Progenitor cell of endocrine pancreas (in vitro differentiated cells): ENCODE data around the gene IL1F10. TPM values are rescaled to one million over a fixed set of nuclear protein-coding genes. Genes with fewer than 3 reads are reported as not detected.

ENCODE experiments used
- DNase-seq: peaks from one replicate; pipeline ENCODE4 v3.0.0; 2021; ENCODE audit warnings: low spot score; ENCODE audit not compliant: unreplicated experiment
- H3K27ac Mint-ChIP-seq: 2 replicates; pipeline ENCODE4 v1.8.0; 2021; ENCODE audit warnings: mild to moderate bottlenecking, moderate library complexity, mixed read lengths
- H3K27me3 Mint-ChIP-seq: 2 replicates; pipeline ENCODE4 v1.8.0; 2021; ENCODE audit warnings: mixed read lengths
- H3K36me3 Mint-ChIP-seq: 2 replicates; pipeline ENCODE4 v1.8.0; 2022; ENCODE audit warnings: mixed read lengths; ENCODE audit not compliant: insufficient read depth
- H3K4me1 Mint-ChIP-seq: 2 replicates; pipeline ENCODE4 v1.8.0; 2021; ENCODE audit warnings: low read depth, mixed read lengths
- H3K4me3 Mint-ChIP-seq: 2 replicates; pipeline ENCODE4 v1.8.0; 2021; ENCODE audit warnings: low read depth, mild to moderate bottlenecking, moderate library complexity, mixed read lengths
- H3K9me3 Mint-ChIP-seq: 2 replicates; pipeline ENCODE4 v1.8.0; 2021; ENCODE audit warnings: low read depth, mixed read lengths
- total RNA-seq: library from RNA; stranded (reverse); gene quantifications from 2 replicates; pipeline ENCODE4 v1.2.1, GENCODE V29; 2021
- TF ChIP-seq, protein P1 (sequence below): fragments of 200-600 bp; sonication (generic); IDR thresholded peaks from one replicate; pipeline ENCODE4 v1.5.0; 2021; ENCODE audit warnings: antibody characterized with exemption, mild to moderate bottlenecking; ENCODE audit not compliant: unreplicated experiment

Gene IL1F10
- total RNA-seq, 1 donor from 2014 or later = not detected

DNA sequence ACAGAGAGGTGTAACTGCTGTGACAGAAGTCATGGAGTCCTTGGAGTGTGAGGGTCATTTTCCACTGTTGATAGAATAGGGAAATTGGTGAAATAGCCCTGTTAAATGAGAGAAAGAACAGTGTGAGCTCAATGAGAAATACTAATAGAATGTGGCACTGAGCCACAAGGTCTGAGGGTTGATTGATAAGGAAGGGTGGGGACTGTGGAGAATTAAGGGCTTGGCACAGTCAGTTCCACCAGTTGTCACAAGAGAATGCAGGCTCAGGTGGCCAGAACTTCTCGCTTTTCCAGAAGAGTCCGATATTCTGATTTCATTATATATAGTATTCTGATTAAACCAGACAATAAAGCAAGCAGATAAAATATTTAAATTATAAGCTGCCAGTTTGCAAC, 50.5 kb downstream of the IL1F10 start:
- Mint-ChIP-seq H3K36me3 (no peaks in the 10 kb centered on the region), H3K9me3 (no peaks in the 10 kb centered on the region), H3K4me3 (no peak overlapping the region), H3K4me1 (no peaks in the 10 kb centered on the region), H3K27ac (no peak overlapping the region), H3K27me3 (peaks cover 23% of the 10 kb centered on the region)
- no peak for DNase-seq
- TF ChIP-seq, protein P1, sequence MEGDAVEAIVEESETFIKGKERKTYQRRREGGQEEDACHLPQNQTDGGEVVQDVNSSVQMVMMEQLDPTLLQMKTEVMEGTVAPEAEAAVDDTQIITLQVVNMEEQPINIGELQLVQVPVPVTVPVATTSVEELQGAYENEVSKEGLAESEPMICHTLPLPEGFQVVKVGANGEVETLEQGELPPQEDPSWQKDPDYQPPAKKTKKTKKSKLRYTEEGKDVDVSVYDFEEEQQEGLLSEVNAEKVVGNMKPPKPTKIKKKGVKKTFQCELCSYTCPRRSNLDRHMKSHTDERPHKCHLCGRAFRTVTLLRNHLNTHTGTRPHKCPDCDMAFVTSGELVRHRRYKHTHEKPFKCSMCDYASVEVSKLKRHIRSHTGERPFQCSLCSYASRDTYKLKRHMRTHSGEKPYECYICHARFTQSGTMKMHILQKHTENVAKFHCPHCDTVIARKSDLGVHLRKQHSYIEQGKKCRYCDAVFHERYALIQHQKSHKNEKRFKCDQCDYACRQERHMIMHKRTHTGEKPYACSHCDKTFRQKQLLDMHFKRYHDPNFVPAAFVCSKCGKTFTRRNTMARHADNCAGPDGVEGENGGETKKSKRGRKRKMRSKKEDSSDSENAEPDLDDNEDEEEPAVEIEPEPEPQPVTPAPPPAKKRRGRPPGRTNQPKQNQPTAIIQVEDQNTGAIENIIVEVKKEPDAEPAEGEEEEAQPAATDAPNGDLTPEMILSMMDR = no peak

DNA sequence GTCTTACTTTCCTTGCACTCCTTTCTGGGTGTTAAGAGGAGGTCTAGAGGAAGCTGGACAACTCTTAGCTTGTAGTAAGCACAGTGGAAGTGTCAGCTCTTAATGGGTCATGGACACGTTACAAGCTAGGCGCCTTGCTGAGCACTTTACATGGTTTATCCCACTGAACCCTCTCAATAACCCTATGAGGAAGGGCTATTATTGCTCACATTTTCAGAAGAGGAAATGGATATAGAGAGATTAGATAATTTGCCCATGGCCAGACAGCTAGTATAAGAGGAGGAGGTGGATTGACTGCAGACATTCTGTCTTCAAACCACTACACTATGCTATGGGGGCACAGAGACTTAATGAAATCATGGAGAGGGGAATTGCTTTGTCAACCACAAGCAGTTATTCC, 51.3 kb downstream of the IL1F10 start:
- Mint-ChIP-seq H3K27me3 (peaks cover 25% of the 10 kb centered on the region), H3K4me1 (no peaks in the 10 kb centered on the region), H3K4me3 (no peak overlapping the region), H3K36me3 (no peaks in the 10 kb centered on the region), H3K27ac (no peak overlapping the region), H3K9me3 (no peaks in the 10 kb centered on the region)
- DNase-seq = no peak
- TF ChIP-seq, protein P1 = no peak

DNA sequence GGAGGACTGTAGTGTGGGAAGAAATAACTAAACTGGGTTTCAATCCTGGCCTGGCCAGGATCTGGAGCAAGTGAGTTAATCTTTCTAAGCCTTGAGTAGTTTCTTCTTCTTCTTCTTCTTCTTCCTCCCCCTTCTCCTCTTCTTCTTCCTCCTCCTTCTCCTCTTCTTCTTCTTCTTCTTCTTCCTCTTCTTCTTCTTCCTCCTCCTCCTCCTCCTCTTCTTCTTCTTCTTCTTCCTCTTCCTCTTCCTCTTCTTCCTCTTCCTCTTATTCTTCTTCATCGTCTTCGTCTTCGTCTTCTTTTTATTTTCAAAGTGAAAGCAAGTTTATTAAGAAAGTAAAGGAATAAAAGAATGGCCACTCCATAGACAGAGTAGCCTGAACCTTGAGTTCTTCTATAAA, 53.1 kb downstream of the IL1F10 start:
- no peak overlapping the region for H3K4me3 Mint-ChIP-seq
- H3K9me3 Mint-ChIP-seq = no peaks in the 10 kb centered on the region
- H3K27ac Mint-ChIP-seq = no peak overlapping the region
- H3K27me3 Mint-ChIP-seq = peaks cover 26% of the 10 kb centered on the region
- no peak for DNase-seq
- TF ChIP-seq, protein P1 = no peak
- no peaks in the 10 kb centered on the region for H3K4me1 Mint-ChIP-seq
- no peaks in the 10 kb centered on the region for H3K36me3 Mint-ChIP-seq

DNA sequence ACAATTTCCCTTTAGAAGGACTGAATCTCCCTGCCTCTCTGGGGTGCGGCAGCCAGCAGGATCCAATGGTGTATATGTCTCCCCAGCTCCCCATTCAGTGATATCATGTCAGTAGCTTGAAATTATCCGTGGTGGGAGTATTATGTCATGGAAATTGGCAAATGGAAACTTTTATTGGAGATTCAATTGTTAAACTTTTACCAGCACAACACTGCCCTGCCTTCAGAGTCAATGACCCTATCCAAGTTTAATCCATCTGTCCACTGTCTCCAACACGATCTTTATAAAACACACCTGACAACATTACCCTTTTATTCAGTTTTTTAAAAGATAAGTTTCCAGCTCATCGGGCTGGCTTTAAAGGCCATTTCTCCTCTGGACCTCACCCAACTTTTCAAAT, 54.6 kb downstream of the IL1F10 start:
- TF ChIP-seq, protein P1 = no peak
- Mint-ChIP-seq H3K9me3 (no peaks in the 10 kb centered on the region), H3K4me1 (peaks cover 7% of the 10 kb centered on the region), H3K27me3 (peaks cover 26% of the 10 kb centered on the region), H3K36me3 (no peaks in the 10 kb centered on the region), H3K27ac (no peak overlapping the region), H3K4me3 (no peak overlapping the region)
- DNase-seq = no peak

DNA sequence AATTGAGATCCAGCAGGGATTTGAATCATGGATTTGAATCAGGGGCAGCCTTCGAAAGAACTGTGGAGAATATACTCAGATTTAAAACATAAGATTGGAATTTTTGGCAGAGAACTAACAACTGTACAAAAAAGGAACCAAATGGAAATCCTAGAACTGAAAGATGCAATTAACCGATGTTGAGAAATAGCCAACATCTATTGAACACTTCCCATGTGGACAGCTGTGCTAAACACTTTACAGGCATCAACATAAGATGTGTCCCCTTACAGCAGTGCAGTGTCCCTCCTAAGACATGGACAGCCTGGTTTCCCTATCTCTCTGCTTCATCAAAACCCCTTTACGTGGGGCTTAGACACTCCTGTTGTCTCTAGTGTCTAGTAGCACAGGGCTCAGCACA, 56.0 kb downstream of the IL1F10 start:
- no peaks in the 10 kb centered on the region for H3K36me3 Mint-ChIP-seq
- peaks cover 26% of the 10 kb centered on the region for H3K27me3 Mint-ChIP-seq
- no peak for DNase-seq
- H3K27ac Mint-ChIP-seq = no peak overlapping the region
- H3K4me3 Mint-ChIP-seq = no peak overlapping the region
- peaks cover 7% of the 10 kb centered on the region for H3K4me1 Mint-ChIP-seq
- TF ChIP-seq, protein P1 = no peak
- H3K9me3 Mint-ChIP-seq = no peaks in the 10 kb centered on the region
